HUES64 (cell line): Measurements from ENCODE around the gene OR52N5. TPM values are rescaled to one million over a fixed set of nuclear protein-coding genes. Genes with fewer than 3 reads are reported as not detected.

ENCODE experiments used
- H3K27ac ChIP-seq: 2 replicates; pipeline ENCODE4 v1.7.0; 2013; ENCODE audit warnings: low read depth, low read length, inconsistent platforms
- H3K27me3 ChIP-seq: 2 replicates; pipeline ENCODE4 v1.6.1; 2013; ENCODE audit warnings: mild to moderate bottlenecking, low read length; ENCODE audit not compliant: insufficient read depth
- H3K36me3 ChIP-seq: 2 replicates; pipeline ENCODE4 v1.6.1; 2013; ENCODE audit warnings: mild to moderate bottlenecking, low read length; ENCODE audit not compliant: insufficient read depth
- H3K4me1 ChIP-seq: 2 replicates; pipeline ENCODE4 v1.6.1; 2013; ENCODE audit warnings: mild to moderate bottlenecking, low read length, moderate library complexity; ENCODE audit not compliant: insufficient read depth
- H3K4me3 ChIP-seq: 2 replicates; pipeline ENCODE4 v1.5.1; 2013; ENCODE audit warnings: mild to moderate bottlenecking, low read length, moderate library complexity
- H3K9ac ChIP-seq: 2 replicates; pipeline ENCODE4 v1.6.1; 2013; ENCODE audit warnings: mild to moderate bottlenecking, low read depth, low read length
- H3K9me3 ChIP-seq: 2 replicates; pipeline ENCODE4 v1.6.1; 2013; ENCODE audit warnings: low read depth, low read length; ENCODE audit not compliant: insufficient read depth
- WGBS: fragments of 150-250, 120-280 bp; methylation state at CpG from one replicate; pipeline ENCODE4 v1.1.7; 2013; ENCODE audit warnings: missing lambda C conversion rate; 5-methylcytosine and 5-hydroxymethylcytosine counted together
- polyA plus RNA-seq, 2 experiments: library from polyadenylated mRNA; stranded (reverse); fragments of 50-300 nt; gene quantifications; one replicate each; pipeline ENCODE4 v1.2.3, GENCODE V29; 2013

Gene OR52N5
- polyA plus RNA-seq (2013, experiment 1 of 2), result not detected
- polyA plus RNA-seq (2013, experiment 2 of 2), result not detected

- Histone ChIP-seq H3K27me3 (no peaks in the 10 kb centered on the region), H3K36me3 (no peaks in the 10 kb centered on the region), H3K27ac (no peak within 1 kb of the TSS), H3K4me3 (no peak within 1 kb of the TSS), H3K9ac (no peak within 1 kb of the TSS), H3K4me1 (no peaks in the 10 kb centered on the region), H3K9me3 (no peaks in the 10 kb centered on the region)
- no CpG with 5 or more reads among the region's 4 CpGs for WGBS
Observed at GRCh38 chr11:5783255-5783654, at the start of gene OR52N5. OR52N5 (minus strand) TSS chr11:5783355; CDS start chr11:5778634, 4,721 bp downstream.

GRCh38 chr11:5831196-5831829 is 48.2 kb upstream of the OR52N5 start:
- H3K9ac ChIP-seq, result no peak overlapping the region
- 49% methylated on average over 6 of the region's 6 CpGs for WGBS
- peak overlapping the region; percentile 40; the same call in 1 of the 2 replicates for H3K27ac ChIP-seq
- H3K9me3 ChIP-seq, result 0 out of 2 replicates have a peak, but pooled peaks cover 2% of the 10 kb centered on the region
- no peaks in the 10 kb centered on the region for H3K36me3 ChIP-seq
- no peaks in the 10 kb centered on the region for H3K27me3 ChIP-seq
- H3K4me1 ChIP-seq, result peaks cover 8% of the 10 kb centered on the region
- H3K4me3 ChIP-seq, result no peak overlapping the region

GRCh38 chr11:5818245-5818886 is 35.2 kb upstream of the OR52N5 start:
- H3K27ac ChIP-seq, result no peak overlapping the region
- H3K4me1 ChIP-seq, result peaks cover 7% of the 10 kb centered on the region; the same call in 1 of the 2 replicates
- H3K36me3 ChIP-seq, result no peaks in the 10 kb centered on the region
- no peaks in the 10 kb centered on the region for H3K9me3 ChIP-seq
- 75% methylated on average over 1 of the region's 1 CpG for WGBS
- H3K9ac ChIP-seq, result no peak overlapping the region
- no peaks in the 10 kb centered on the region for H3K27me3 ChIP-seq
- H3K4me3 ChIP-seq, result no peak overlapping the region

GRCh38 chr11:5815534-5815933 is 32.4 kb upstream of the OR52N5 start:
- no peaks in the 10 kb centered on the region for H3K27me3 ChIP-seq
- peaks cover 8% of the 10 kb centered on the region; the same call in 1 of the 2 replicates for H3K4me1 ChIP-seq
- no peaks in the 10 kb centered on the region for H3K9me3 ChIP-seq
- no peak overlapping the region for H3K4me3 ChIP-seq
- no peak overlapping the region for H3K27ac ChIP-seq
- no peaks in the 10 kb centered on the region for H3K36me3 ChIP-seq
- H3K9ac ChIP-seq, result no peak overlapping the region
- WGBS, result 100% methylated on average over 3 of the region's 4 CpGs

GRCh38 chr11:5809905-5810795 is 27.0 kb upstream of the OR52N5 start:
- Histone ChIP-seq H3K9me3 (no peaks in the 10 kb centered on the region), H3K4me1 (peaks cover 11% of the 10 kb centered on the region; the same call in 1 of the 2 replicates), H3K36me3 (no peaks in the 10 kb centered on the region), H3K27me3 (no peaks in the 10 kb centered on the region), H3K9ac (no peak overlapping the region), H3K27ac (no peak overlapping the region), H3K4me3 (no peak overlapping the region)
- WGBS, result 90% methylated on average over 4 of the region's 6 CpGs

GRCh38 chr11:5809122-5809519 is 26.0 kb upstream of the OR52N5 start:
- H3K9ac ChIP-seq, result no peak overlapping the region
- H3K9me3 ChIP-seq, result no peaks in the 10 kb centered on the region
- no peak overlapping the region for H3K27ac ChIP-seq
- peaks cover 11% of the 10 kb centered on the region; the same call in 1 of the 2 replicates for H3K4me1 ChIP-seq
- 94% methylated on average over 5 of the region's 5 CpGs for WGBS
- peak overlapping the region; percentile 45 for H3K4me3 ChIP-seq
- no peaks in the 10 kb centered on the region for H3K27me3 ChIP-seq
- H3K36me3 ChIP-seq, result no peaks in the 10 kb centered on the region

- 64% methylated on average over 24 of the region's 24 CpGs for WGBS
- H3K36me3 ChIP-seq, result no peaks in the 10 kb centered on the region
- H3K4me1 ChIP-seq, result peaks cover 7% of the 10 kb centered on the region; the same call in 1 of the 2 replicates
- peaks cover 2% of the 10 kb centered on the region; the same call in 1 of the 2 replicates for H3K9me3 ChIP-seq
- no peak within 1 kb of the TSS for H3K27ac ChIP-seq
- peak within 1 kb of the TSS; percentile 45 for H3K4me3 ChIP-seq
- no peaks in the 10 kb centered on the region for H3K27me3 ChIP-seq
- 0 out of 2 replicates have a peak within 1 kb of the TSS, but pooled peaks have one; percentile 2 for H3K9ac ChIP-seq
Observed at GRCh38 chr11:5808500-5809121, 25.5 kb upstream of the OR52N5 start, which contains the start of gene OR52N2. OR52N2 (plus strand) TSS chr11:5808924; CDS start chr11:5820336, 11,412 bp downstream.

GRCh38 chr11:5807580-5807979 is 24.4 kb upstream of the OR52N5 start:
- H3K9ac ChIP-seq, result no peak overlapping the region
- peaks cover 10% of the 10 kb centered on the region for H3K9me3 ChIP-seq
- 0 out of 2 replicates have a peak, but pooled peaks cover 4% of the 10 kb centered on the region for H3K4me1 ChIP-seq
- no peak overlapping the region for H3K4me3 ChIP-seq
- 79% methylated on average over 10 of the region's 10 CpGs for WGBS
- H3K36me3 ChIP-seq, result no peaks in the 10 kb centered on the region
- H3K27me3 ChIP-seq, result no peaks in the 10 kb centered on the region
- H3K27ac ChIP-seq, result no peak overlapping the region

GRCh38 chr11:5803982-5804381 is 20.8 kb upstream of the OR52N5 start:
- no peak overlapping the region for H3K27ac ChIP-seq
- H3K4me1 ChIP-seq, result no peaks in the 10 kb centered on the region
- no peaks in the 10 kb centered on the region for H3K36me3 ChIP-seq
- H3K4me3 ChIP-seq, result no peak overlapping the region
- no peak overlapping the region for H3K9ac ChIP-seq
- peaks cover 10% of the 10 kb centered on the region for H3K9me3 ChIP-seq
- no peaks in the 10 kb centered on the region for H3K27me3 ChIP-seq
- 78% methylated on average over 5 of the region's 5 CpGs for WGBS

- no peak overlapping the region for H3K27ac ChIP-seq
- H3K27me3 ChIP-seq, result no peaks in the 10 kb centered on the region
- no peaks in the 10 kb centered on the region for H3K4me1 ChIP-seq
- H3K36me3 ChIP-seq, result no peaks in the 10 kb centered on the region
- H3K4me3 ChIP-seq, result no peak overlapping the region
- 89% methylated on average over 6 of the region's 6 CpGs for WGBS
- no peaks in the 10 kb centered on the region for H3K9me3 ChIP-seq
- no peak overlapping the region for H3K9ac ChIP-seq
Observed at GRCh38 chr11:5796541-5796940, 13.4 kb upstream of the OR52N5 start.
